NAMALWA (cell line): Measurements from ENCODE around the gene PAX5.

ENCODE experiments used
- DNase-seq: peaks from one replicate; pipeline ENCODE4 v3.0.0-alpha.2; 2015; ENCODE audit warnings: low spot score

The PAX5 gene

DNA sequence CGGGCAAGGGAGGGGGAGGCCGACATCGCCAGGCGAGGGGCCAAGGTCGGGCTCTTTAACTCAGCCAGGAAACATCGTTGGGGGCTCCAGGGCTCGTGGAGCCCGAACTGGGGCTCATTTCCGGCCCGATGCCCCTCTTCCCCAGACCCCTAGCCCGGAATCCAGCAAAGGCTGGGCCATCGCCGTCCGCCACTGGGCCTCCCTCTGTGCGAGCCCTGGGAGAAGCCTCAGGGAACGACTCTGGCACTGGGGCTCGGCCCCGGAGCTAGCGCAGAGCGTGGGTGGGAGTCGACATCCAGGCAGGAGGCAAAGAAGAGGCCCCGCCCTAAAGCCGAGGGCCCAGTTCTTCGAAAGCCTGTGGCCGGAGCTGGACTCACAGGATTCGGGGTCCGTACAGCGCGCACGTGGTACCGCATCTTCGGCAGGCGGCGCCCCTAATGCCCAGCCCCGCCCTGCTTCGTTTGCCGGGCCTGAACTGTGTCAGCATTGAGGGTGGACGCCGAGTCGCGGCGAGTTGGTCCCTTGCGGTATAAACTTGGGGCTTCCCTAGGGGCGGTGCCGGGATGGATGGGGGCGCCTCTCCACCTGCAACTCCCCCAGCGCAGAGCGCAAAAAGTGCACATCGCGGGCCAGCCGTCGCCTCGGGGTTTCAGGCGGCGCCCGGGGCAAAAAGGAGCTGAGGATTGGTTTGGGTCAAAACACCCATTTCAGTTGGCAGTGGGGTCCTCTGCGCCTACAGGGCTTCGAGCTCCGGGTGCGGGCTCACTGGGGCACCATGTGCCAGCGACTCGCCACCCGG, 3.6 kb upstream of the PAX5 start:
- no peak for DNase-seq

- DNase-seq: peak; percentile 80
Measured at GRCh38 chr9:37036776-37037502, 2.9 kb upstream of the PAX5 start.

- peak; percentile 80 for DNase-seq
Measured at GRCh38 chr9:37036371-37036775, 2.3 kb upstream of the PAX5 start.

GRCh38 chr9:37035648-37036370, 1.7 kb upstream of the PAX5 start:
- peak; percentile 50 for DNase-seq

GRCh38 chr9:37034938-37035647, 1.0 kb upstream of the PAX5 start:
- DNase-seq: no peak

DNA sequence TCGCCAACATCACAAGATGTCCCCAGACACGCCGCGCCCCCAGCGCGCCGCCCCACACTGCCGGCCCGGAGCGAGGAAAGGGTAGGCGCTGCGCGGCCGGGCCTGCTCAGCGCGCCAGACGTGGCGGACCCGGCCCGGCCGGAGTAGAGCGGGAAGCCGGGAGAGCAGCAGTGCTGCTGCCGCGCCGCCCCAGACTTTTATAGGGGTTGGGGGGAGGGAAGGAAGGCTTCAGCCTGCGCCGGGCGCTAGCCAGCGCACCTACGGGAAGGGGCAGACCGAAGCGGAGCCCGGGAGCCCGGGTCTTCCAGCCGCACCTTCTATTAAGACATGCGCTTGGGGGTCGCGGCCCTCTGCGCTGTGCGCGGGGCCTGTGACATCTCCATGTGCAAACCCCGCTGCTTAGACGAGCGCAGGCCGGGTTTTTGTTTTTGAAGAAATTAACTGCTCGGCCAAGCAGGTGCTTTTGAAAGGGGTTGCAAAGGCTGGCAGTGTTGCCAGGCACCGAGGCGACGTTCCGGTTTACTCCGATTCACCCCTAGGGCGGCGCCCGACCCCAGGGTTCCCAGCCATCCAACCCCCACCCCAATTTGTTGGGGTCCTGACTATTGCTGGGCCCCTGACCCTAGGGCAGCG, 353 bp upstream of the PAX5 start:
- DNase-seq: peak; percentile 90

GRCh38 chr9:37033141-37033540, 927 bp downstream of the PAX5 start:
- no peak for DNase-seq

DNA sequence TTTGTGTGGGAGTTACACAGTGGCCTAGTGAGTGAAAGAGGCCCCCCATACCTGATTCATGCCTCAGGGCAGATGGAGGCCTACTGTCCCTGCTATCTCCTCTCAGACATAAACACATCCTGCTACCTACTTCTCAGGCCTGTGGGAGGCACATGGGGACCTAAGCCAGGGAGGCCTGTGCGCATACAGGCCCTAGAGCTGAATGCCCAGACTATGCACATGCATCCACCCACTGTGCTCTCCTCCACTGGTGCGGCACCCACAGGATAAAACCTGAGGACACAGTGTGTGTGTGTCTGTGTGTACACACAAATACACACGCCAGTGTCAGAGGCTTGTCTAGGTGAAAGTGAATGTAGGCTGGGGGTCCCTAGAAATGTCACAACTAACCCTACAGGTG, 1.4 kb downstream of the PAX5 start:
- peak; percentile 89 for DNase-seq

GRCh38 chr9:37031902-37032301, 2.2 kb downstream of the PAX5 start:
- DNase-seq: peak; percentile 55

GRCh38 chr9:37031081-37031480, 3.0 kb downstream of the PAX5 start:
- DNase-seq: peak; percentile 50

DNA sequence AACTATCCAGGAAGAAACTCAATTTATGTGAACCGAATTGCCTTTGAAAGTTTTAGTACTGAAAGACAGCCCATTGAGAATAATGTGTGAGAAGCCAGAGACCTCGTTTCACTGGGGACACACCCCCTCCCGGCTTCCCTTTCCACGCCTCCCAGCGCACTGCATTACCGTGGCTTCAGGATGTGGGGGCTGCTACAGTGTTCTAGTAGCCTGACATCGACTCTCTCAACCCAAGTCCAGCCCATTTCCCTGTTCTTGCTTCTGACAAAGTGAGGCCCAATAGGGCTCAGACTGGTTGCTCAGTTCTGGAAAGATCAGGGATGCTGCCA, 3.5 kb downstream of the PAX5 start:
- DNase-seq: peak; percentile 86

DNA sequence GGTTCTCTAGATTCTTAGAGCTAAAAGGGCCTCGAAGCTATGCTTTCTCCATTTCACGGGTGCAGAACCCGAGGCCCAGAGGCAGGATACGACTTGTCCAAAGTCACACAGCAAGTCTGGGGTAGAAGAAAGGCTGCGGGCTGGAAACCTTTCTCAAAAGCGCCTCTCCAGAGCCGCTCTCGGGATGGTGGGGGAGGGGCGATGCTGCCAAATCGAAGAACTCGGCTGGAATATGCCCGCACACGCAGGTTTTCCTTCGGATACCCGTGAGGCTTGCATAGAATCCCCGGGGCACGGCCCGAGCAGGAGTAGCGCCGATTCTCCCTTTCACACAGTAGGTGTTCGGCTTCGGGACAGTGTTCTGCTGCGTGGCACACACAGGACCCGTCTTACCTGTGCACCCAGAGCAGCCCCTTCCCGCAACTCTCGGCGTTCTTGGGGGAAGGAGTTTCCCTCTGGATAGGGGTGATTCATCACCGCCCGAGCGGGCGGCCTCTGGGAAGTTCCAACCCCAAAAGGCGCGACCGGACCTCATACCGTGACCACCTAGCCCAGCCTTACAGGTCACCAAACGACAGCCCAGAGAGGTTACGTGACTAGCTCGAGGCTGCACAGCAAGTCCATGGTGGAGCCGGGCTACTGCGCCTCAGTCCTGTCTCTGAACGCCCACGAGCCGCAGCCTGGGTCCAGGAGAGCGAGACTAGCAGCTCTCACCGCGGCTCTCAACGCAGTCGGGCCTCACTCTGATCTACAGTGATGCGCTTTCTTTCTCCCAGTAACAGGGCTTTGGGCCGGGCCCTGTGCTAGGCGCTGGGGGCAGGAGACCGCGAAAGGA, 4.1 kb downstream of the PAX5 start:
- no peak for DNase-seq

GRCh38 chr9:37029304-37029775, 4.7 kb downstream of the PAX5 start:
- DNase-seq: peak; percentile 76

- peak; percentile 78 for DNase-seq
Measured at GRCh38 chr9:37028420-37029031, 5.5 kb downstream of the PAX5 start.

DNA sequence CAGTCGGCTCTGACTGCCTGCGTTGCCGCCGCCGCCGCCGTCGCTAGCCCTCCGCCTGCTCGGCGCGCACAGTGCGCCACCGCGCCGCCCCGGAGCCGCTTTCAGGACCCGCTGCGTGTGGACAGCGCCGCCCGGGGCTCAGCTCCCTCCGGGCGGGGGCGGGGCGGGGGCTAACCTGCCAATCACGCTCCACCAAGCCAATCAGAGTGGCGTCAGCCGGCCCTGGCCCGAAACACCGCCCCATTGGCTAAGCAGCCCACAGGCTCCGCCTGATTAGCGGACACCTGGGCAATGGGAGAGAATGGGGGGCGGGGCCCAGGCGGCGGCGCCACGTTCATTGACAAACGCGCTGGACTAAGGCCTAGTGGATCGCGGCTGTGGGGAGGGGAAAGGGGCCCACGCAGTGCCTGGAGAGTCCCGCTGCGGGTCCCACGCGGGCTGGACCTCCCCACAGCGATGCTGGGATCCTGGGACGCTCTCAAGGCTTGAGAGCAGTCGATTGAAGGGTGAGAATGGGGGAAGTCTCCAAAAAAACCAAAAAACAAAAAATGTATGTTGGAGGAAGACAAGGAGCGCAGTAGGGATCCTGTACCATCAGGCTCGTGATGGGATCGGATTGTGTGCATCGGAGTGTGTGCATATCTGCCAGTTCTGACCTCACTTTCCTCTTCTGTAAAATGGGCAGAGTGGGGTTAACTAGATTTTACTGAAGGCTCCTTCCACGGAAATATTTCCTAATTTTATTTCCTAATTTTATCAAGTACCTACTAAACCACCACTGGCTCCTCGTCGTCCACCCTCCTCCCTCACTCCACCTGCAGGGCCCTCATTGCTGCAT, 6.3 kb downstream of the PAX5 start:
- DNase-seq: peak; percentile 98

GRCh38 chr9:37026931-37027581, 7.0 kb downstream of the PAX5 start:
- DNase-seq: peak; percentile 54

DNA sequence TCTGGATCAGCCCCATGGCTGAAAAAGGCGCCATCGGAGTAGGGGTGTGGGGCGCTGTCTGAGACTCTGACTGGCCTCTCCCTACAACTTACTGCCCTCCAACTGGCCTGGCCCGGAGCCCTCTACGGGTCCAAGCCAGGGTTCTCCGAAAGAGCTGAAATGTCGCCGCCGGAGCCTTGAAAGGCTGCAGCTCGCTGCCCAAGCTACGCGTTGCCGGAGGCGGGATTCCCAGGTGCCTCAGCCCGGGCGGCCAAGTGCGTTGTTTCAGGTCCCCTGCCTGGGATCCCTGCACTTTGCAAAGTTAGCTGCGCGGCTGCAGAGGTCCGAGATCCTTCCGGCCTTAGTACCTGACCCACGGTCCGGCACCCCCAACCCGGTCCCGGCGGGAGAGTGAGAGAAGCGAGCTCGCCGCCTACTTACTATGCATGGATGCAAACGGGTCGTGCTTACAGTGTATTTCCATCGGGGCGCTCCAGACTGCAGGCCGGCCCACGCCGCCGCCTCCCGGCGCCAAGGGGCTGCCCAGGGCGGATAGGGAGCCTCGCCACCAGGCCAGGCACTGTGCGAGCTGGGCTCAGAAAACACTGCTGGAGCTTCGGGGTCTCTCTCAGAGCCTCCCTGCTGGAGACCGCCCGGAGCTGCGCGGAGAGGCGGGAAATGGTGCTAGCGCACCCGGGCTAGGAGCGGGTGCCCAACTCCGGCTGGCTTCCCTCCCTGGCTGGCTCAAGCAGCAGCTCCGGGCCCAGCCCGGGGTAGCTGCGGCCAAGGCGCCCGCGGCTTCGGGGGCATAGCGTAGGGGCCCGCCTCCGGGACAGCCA, 7.7 kb downstream of the PAX5 start:
- DNase-seq: peak; percentile 42

DNA sequence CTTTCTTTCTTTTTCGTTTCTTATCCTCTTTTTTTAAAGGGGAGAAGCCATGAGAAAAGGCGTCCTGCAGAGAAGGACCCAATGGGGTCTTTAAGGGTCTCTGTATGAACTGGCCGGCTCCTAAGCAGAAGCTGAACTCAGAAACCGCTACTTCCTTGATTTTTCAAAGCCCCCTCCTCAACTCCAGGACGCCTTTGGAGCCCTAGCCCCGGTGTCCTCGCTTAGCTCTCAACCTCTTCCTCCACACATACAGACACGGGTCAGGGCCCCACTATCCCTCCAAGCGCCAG, 8.3 kb downstream of the PAX5 start:
- no peak for DNase-seq
